Liver (tissue), 9 donors: ENCODE data around the gene ZMYND19. TPM values are rescaled to one million over a fixed set of nuclear protein-coding genes. Genes with fewer than 3 reads are reported as not detected.

Experiments
- DNase-seq: peaks from one replicate; pipeline ENCODE4 v3.0.0-alpha.2; 2017; ENCODE audit warnings: low spot score
- H3K27ac ChIP-seq, 2 donors: one replicate each; pipeline ENCODE4 v1.7.0; 2013; ENCODE audit warnings: inconsistent platforms in 2 of 2, low read length in 2 of 2, control low read depth in 1 of 2, low read depth in 1 of 2, mild to moderate bottlenecking in 1 of 2
- H3K27me3 ChIP-seq, 4 donors: one replicate each; pipeline versions ENCODE4 v1.6.1 to v1.7.0; 2013; ENCODE audit warnings: low read length in 3 of 4, inconsistent platforms in 1 of 4, mild to moderate bottlenecking in 1 of 4, moderate library complexity in 1 of 4; ENCODE audit not compliant: control insufficient read depth in 4 of 4, insufficient read depth in 4 of 4
- H3K36me3 ChIP-seq, 4 donors: one replicate each; pipeline versions ENCODE4 v1.6.1 to v1.7.0; 2013; ENCODE audit warnings: low read length in 3 of 4, mild to moderate bottlenecking in 3 of 4, low read depth in 1 of 4, moderate library complexity in 1 of 4; ENCODE audit not compliant: control insufficient read depth in 4 of 4, insufficient read depth in 3 of 4
- H3K4me1 ChIP-seq, 4 donors: one replicate each; pipeline versions ENCODE4 v1.6.1 to v1.7.0; 2013; ENCODE audit warnings: low read length in 3 of 4, mild to moderate bottlenecking in 3 of 4, moderate library complexity in 1 of 4; ENCODE audit not compliant: control insufficient read depth in 4 of 4, insufficient read depth in 4 of 4
- H3K4me3 ChIP-seq, 3 donors: one replicate each; pipeline versions ENCODE4 v1.6.1 to v1.7.0; 2013; ENCODE audit warnings: low read length in 3 of 3, control low read depth in 1 of 3, low read depth in 1 of 3, mild to moderate bottlenecking in 1 of 3
- H3K9ac ChIP-seq, 2 donors: one replicate each; pipeline ENCODE4 v1.7.0; 2013; ENCODE audit warnings: low read length in 2 of 2, mild to moderate bottlenecking in 2 of 2, moderate library complexity in 2 of 2, control low read depth in 1 of 2, low read depth in 1 of 2
- H3K9me3 ChIP-seq, 4 donors: one replicate each; pipeline versions ENCODE4 v1.6.1 to v1.7.0; 2013; ENCODE audit warnings: low read length in 3 of 4; ENCODE audit not compliant: control insufficient read depth in 4 of 4
- GABPA ChIP-seq, 2 donors: IDR thresholded peaks in 1 of 2; conservative IDR thresholded peaks in 1 of 2; 2 replicates each; pipeline ENCODE4 v1.6.1; 2016; ENCODE audit warnings: antibody characterized with exemption in 2 of 2, mild to moderate bottlenecking in 1 of 2, moderate library complexity in 1 of 2
- HNF4A ChIP-seq, 2 donors: conservative IDR thresholded peaks; 2 replicates each; pipeline ENCODE4 v1.6.1; 2016; ENCODE audit warnings: antibody characterized with exemption in 2 of 2, mild to moderate bottlenecking in 2 of 2
- HNF4G ChIP-seq: IDR thresholded peaks from 2 replicates; pipeline ENCODE4 v1.6.1; 2016; ENCODE audit warnings: antibody characterized with exemption
- NR2F2 ChIP-seq: IDR thresholded peaks from 2 replicates; pipeline ENCODE4 v1.6.1; 2016; ENCODE audit warnings: antibody characterized with exemption
- RXRA ChIP-seq, 2 donors: IDR thresholded peaks; 2 replicates each; pipeline ENCODE4 v1.6.1; 2017 to 2018; ENCODE audit warnings: antibody characterized with exemption in 2 of 2, mild to moderate bottlenecking in 1 of 2
- SP1 ChIP-seq: IDR thresholded peaks from 2 replicates; pipeline ENCODE4 v1.6.1; 2018; ENCODE audit warnings: antibody characterized with exemption, mild to moderate bottlenecking
- TAF1 ChIP-seq: conservative IDR thresholded peaks from 2 replicates; pipeline ENCODE4 v1.6.1; 2016; ENCODE audit warnings: antibody characterized with exemption, mild to moderate bottlenecking
- YY1 ChIP-seq: IDR thresholded peaks from 2 replicates; pipeline ENCODE4 v1.6.1; 2016; ENCODE audit warnings: antibody characterized with exemption, mild to moderate bottlenecking
- WGBS: extraction: QIAGEN DNeasy Blood & Tissue Kit; methylation state at CpG from one replicate; pipeline ENCODE4 v1.1.7; 2013; 5-methylcytosine and 5-hydroxymethylcytosine counted together
- polyA plus RNA-seq, 2 donors: library from polyadenylated mRNA; stranded (reverse) in 1 of 2; unstranded in 1 of 2; fragments of 200-250 nt in 1 of 2; fragments of >200 nt in 1 of 2; fragmentation: Nextera tagmentation in 1 of 2; extraction: Ambion mirVana in 1 of 2; gene quantifications; one replicate each; pipeline versions ENCODE4 v1.2.1 to v1.2.3, GENCODE V29; 2013 to 2015
- total RNA-seq, 2 donors: library from RNA; depleted of rRNA; stranded (reverse); fragments of >200 nt; gene quantifications; one replicate each; pipeline ENCODE4 v1.2.3, GENCODE V29; 2014
- TF ChIP-seq, protein P1 (sequence below): IDR thresholded peaks from 2 replicates; pipeline ENCODE4 v1.6.1; 2016; ENCODE audit warnings: antibody characterized with exemption
- TF ChIP-seq, protein P2 (sequence below): IDR thresholded peaks from 2 replicates; pipeline ENCODE4 v1.6.1; 2016; ENCODE audit warnings: antibody characterized with exemption
- TF ChIP-seq, protein P3 (sequence below): IDR thresholded peaks from 2 replicates; pipeline ENCODE4 v1.6.1; 2016; ENCODE audit warnings: antibody characterized with exemption
- TF ChIP-seq, protein P4 (sequence below): IDR thresholded peaks from 2 replicates; pipeline ENCODE4 v1.6.1; 2016; ENCODE audit warnings: antibody characterized with exemption, mild to moderate bottlenecking
- donor health status: healthy.
- donor health status: healthy.
- donor health status: healthy.
- donor health status: healthy.
- donor health status: healthy.

Gene ZMYND19
- total and polyA plus RNA-seq, 4 donors, result 2.4 to 7.1 (median 7.0) TPM

DNA sequence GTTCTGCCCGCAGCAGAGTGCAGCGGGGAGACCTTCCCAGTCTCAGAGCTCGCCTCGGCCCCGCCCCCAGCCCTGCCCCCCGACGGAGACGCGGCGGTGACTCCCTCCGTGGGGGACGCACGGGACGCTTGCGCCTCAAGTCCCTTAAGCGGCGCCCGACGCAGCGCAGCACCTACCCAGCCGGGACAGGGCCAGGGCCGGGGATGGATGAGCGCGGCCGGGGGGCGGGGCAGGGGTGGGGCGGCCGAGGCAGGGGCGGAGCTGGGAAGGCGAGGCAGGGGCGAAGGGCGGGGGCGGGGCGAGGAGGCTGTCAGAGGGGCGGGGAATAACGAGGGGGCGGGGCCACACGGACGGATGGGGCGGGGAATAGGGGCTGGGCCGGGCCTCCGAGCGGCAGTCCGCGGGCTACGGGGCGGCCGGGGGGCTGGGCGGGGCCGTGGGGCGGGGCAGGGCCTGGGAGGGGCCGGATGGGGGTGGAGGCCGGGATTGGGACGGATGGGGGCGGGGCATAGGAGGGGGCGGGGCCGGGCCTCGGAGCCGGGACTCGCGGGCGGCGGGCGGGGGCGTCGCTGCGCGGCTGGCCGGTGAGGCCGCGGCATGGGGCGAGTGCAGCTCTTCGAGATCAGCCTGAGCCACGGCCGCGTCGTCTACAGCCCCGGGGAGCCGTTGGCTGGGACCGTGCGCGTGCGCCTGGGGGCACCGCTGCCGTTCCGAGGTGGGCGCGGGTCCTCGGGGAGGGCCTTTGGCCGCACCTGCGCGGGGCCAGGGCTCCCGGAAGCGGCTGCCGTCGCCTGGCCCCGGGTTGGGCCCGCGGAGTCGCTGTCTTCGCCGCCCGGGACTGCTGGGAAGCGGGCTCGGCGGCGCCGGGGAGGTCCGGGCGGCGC, 15.1 kb upstream of the ZMYND19 start, which contains the start of gene ARRDC1:
Gene ARRDC1 (plus strand): TSS at position 566 of the 884 bp plus-strand sequence. CDS start 32 bp downstream, at position 598.
- peak; percentile 98 for DNase-seq
- H3K27me3 ChIP-seq, result no peaks in the 10 kb centered on the region

DNA sequence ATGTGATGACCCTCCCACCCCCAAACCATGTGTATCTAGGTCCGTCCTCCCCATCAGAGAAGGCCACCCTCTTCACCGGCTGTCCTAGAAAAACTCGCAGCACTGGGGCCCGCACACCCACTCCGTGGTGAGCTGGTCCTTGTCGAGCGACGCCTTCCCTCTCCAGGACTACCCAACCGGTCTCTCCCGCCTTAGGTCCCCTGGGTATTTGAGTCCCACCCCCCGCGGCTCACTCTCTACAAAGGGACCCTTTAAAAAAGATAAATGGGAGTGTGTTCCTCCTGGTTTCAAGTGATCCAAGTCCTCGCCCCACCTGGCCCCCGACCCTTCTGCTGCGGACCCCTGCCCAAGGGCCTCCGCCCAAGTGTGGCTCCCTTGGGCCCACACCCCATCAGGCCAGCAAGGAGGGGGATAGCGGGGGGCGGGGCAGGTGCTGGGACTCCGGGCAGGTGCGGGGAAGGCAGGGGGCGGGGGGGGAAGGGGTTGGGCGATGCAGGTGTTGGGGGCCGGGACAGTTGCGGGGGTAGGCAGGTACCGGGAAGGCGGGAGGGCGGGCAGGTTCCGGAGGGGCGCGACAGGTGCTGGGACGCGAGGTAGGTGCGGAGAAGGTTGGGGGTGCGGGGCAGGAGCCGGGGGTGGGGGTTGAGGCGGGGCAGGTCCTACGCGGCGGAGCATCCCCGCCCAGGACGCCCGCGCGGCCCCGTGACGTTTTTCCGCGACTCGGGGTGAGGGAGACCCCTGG, 14.2 kb upstream of the ZMYND19 start:
- Histone ChIP-seq H3K27ac (no peak overlapping the region), H3K36me3 (no peaks in the 10 kb centered on the region), H3K4me3 (peak overlapping the region in 1 of 3 donors; percentile 60), H3K9me3 (no peaks in the 10 kb centered on the region), H3K4me1 (peaks cover 10 to 34% (median 32%) of the 10 kb centered on the region in 4 donors), H3K9ac (no peak overlapping the region), H3K27me3 (no peaks in the 10 kb centered on the region)
- WGBS, result 20% methylated on average over 49 of the region's 49 CpGs
- no peak for DNase-seq
- TF ChIP-seq, protein P1, sequence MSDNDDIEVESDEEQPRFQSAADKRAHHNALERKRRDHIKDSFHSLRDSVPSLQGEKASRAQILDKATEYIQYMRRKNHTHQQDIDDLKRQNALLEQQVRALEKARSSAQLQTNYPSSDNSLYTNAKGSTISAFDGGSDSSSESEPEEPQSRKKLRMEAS, result no peak
- TF ChIP-seq SP1, result no peak
- no peak for TF ChIP-seq NR2F2
- TF ChIP-seq RXRA (IDR thresholded peaks at IDR 0.05), result no peak
- TF ChIP-seq, protein P2, sequence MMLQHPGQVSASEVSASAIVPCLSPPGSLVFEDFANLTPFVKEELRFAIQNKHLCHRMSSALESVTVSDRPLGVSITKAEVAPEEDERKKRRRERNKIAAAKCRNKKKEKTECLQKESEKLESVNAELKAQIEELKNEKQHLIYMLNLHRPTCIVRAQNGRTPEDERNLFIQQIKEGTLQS, result no peak
- no peak for TF ChIP-seq YY1
- TF ChIP-seq TAF1, result no peak
- no peak for TF ChIP-seq HNF4A (conservative IDR thresholded peaks at IDR 0.05)
- TF ChIP-seq, protein P3, sequence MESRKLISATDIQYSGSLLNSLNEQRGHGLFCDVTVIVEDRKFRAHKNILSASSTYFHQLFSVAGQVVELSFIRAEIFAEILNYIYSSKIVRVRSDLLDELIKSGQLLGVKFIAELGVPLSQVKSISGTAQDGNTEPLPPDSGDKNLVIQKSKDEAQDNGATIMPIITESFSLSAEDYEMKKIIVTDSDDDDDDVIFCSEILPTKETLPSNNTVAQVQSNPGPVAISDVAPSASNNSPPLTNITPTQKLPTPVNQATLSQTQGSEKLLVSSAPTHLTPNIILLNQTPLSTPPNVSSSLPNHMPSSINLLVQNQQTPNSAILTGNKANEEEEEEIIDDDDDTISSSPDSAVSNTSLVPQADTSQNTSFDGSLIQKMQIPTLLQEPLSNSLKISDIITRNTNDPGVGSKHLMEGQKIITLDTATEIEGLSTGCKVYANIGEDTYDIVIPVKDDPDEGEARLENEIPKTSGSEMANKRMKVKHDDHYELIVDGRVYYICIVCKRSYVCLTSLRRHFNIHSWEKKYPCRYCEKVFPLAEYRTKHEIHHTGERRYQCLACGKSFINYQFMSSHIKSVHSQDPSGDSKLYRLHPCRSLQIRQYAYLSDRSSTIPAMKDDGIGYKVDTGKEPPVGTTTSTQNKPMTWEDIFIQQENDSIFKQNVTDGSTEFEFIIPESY, result no peak
- TF ChIP-seq GABPA (IDR thresholded peaks at IDR 0.05 in 1 of 2, conservative IDR thresholded peaks at IDR 0.05 in 1 of 2), result no peak
- no peak for TF ChIP-seq HNF4G
- TF ChIP-seq, protein P4, sequence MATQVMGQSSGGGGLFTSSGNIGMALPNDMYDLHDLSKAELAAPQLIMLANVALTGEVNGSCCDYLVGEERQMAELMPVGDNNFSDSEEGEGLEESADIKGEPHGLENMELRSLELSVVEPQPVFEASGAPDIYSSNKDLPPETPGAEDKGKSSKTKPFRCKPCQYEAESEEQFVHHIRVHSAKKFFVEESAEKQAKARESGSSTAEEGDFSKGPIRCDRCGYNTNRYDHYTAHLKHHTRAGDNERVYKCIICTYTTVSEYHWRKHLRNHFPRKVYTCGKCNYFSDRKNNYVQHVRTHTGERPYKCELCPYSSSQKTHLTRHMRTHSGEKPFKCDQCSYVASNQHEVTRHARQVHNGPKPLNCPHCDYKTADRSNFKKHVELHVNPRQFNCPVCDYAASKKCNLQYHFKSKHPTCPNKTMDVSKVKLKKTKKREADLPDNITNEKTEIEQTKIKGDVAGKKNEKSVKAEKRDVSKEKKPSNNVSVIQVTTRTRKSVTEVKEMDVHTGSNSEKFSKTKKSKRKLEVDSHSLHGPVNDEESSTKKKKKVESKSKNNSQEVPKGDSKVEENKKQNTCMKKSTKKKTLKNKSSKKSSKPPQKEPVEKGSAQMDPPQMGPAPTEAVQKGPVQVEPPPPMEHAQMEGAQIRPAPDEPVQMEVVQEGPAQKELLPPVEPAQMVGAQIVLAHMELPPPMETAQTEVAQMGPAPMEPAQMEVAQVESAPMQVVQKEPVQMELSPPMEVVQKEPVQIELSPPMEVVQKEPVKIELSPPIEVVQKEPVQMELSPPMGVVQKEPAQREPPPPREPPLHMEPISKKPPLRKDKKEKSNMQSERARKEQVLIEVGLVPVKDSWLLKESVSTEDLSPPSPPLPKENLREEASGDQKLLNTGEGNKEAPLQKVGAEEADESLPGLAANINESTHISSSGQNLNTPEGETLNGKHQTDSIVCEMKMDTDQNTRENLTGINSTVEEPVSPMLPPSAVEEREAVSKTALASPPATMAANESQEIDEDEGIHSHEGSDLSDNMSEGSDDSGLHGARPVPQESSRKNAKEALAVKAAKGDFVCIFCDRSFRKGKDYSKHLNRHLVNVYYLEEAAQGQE, result no peak

More for the DNA sequence above, 15.1 kb upstream of the ZMYND19 start, which contains the start of gene ARRDC1:
- Histone ChIP-seq H3K36me3 (no peaks in the 10 kb centered on the region), H3K27ac (peak within 1 kb of the TSS; percentile 82 to 87), H3K9me3 (no peaks in the 10 kb centered on the region), H3K4me3 (peak within 1 kb of the TSS; percentile 66 to 84 (median 80)), H3K4me1 (peaks cover 10 to 35% (median 32%) of the 10 kb centered on the region in 4 donors), H3K9ac (peak within 1 kb of the TSS in 1 of 2 donors; percentile 84)
- WGBS, result 1% methylated on average over 110 of the region's 111 CpGs
- TF ChIP-seq YY1, result peak; percentile 14
- TF ChIP-seq, protein P4, result peak; percentile 74
- TF ChIP-seq, protein P3, result no peak
